Body of pancreas (tissue), 4 donors: ENCODE results near the gene IL24.

ENCODE experiments used
- POLR2A ChIP-seq, 3 donors: fragments of 450-650 bp; IDR thresholded peaks; one replicate each; pipeline ENCODE4 v1.6.1; 2016; ENCODE audit warnings: antibody characterized with exemption in 3 of 3, mild to moderate bottlenecking in 2 of 3
- TF ChIP-seq, protein P1 (sequence below), 7 experiments: fragments of 450-650 bp in 4 of 7; fragments of 200-600 bp in 3 of 7; sonication (generic) in 3 of 7; IDR thresholded peaks; one replicate each; pipeline ENCODE4 v1.5.1; 2016 to 2019; ENCODE audit warnings: antibody characterized with exemption in 7 of 7

DNA sequence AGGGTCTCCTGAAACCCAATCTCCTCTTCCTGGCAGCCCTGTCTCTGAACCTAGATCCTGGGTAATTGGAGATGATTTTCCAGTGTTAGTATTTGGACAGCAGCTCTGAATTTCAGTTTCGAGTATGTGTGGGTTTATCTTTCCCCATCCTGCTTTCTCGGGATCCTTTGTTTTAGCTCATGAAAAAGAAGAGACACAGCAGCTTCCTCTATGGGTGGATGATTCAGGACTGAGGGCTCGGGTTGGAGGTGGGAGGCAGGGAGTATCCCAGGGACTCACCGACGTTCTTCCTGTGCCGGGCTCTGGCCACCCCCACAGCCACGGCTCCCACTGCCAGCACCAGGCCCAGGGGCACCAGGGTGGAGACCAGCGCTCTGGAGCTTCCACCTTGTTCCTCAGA, 34.9 kb downstream of the IL24 start:
- TF ChIP-seq POLR2A (IDR thresholded peaks at IDR 0.05) = no peak
- TF ChIP-seq, protein P1, sequence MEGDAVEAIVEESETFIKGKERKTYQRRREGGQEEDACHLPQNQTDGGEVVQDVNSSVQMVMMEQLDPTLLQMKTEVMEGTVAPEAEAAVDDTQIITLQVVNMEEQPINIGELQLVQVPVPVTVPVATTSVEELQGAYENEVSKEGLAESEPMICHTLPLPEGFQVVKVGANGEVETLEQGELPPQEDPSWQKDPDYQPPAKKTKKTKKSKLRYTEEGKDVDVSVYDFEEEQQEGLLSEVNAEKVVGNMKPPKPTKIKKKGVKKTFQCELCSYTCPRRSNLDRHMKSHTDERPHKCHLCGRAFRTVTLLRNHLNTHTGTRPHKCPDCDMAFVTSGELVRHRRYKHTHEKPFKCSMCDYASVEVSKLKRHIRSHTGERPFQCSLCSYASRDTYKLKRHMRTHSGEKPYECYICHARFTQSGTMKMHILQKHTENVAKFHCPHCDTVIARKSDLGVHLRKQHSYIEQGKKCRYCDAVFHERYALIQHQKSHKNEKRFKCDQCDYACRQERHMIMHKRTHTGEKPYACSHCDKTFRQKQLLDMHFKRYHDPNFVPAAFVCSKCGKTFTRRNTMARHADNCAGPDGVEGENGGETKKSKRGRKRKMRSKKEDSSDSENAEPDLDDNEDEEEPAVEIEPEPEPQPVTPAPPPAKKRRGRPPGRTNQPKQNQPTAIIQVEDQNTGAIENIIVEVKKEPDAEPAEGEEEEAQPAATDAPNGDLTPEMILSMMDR (IDR thresholded peaks at IDR 0.05) = no peak
